Activated CD4-positive, alpha-beta T cell treated with anti-CD3 and anti-CD28 coated beads, Interleukin-2, amount 10 ng/mL, durations not matched to agents 24 days and 14 days (primary cell): ENCODE data around the gene POLR1D. TPM values are rescaled to one million over a fixed set of nuclear protein-coding genes. Genes with fewer than 3 reads are reported as not detected.

ENCODE experiments used
- DNase-seq: peaks from one replicate; pipeline ENCODE4 v3.0.0; 2022
- H3K27ac Mint-ChIP-seq: one replicate; pipeline ENCODE4 v1.8.0; 2022; ENCODE audit warnings: mild to moderate bottlenecking, mixed read lengths
- H3K27me3 Mint-ChIP-seq: one replicate; pipeline ENCODE4 v1.8.0; 2022; ENCODE audit warnings: mixed read lengths
- H3K36me3 Mint-ChIP-seq: one replicate; pipeline ENCODE4 v1.8.0; 2022; ENCODE audit warnings: low read depth, mild to moderate bottlenecking, mixed read lengths
- H3K4me1 Mint-ChIP-seq: one replicate; pipeline ENCODE4 v1.8.0; 2021; ENCODE audit warnings: mixed read lengths
- H3K4me3 Mint-ChIP-seq: one replicate; pipeline ENCODE4 v1.8.0; 2022; ENCODE audit warnings: mild to moderate bottlenecking, moderate library complexity, mixed read lengths
- H3K9me3 Mint-ChIP-seq: one replicate; pipeline ENCODE4 v1.8.0; 2021; ENCODE audit warnings: mixed read lengths
- intact Hi-C: fragments of 100-400 bp; cut with micrococcal nuclease; formaldehyde crosslinking; loops from one replicate; pipeline ENCODE4 v1.15.1; 2023
- total RNA-seq: library from RNA; stranded (reverse); gene quantifications from 2 replicates; pipeline ENCODE4 v1.2.3, GENCODE V29; 2022

Gene POLR1D
- total RNA-seq = 134 and 140 TPM in 2 replicates

GRCh38 chr13:27621366-27622101 is at the start of gene POLR1D:
Gene POLR1D, plus strand, starts transcription at chr13:27621892. Its CDS starts 92 bp downstream, at chr13:27621984.
- H3K4me3 Mint-ChIP-seq = peak within 1 kb of the TSS; percentile 98

GRCh38 chr13:27572234-27572901 is 49.3 kb upstream of the POLR1D start:
- H3K9me3 Mint-ChIP-seq = no peaks in the 10 kb centered on the region
- peaks cover 13% of the 10 kb centered on the region for H3K4me1 Mint-ChIP-seq
- DNase-seq = no peak
- intact Hi-C loops = no loop called here
- no peaks in the 10 kb centered on the region for H3K27me3 Mint-ChIP-seq
- peaks cover 12% of the 10 kb centered on the region for H3K36me3 Mint-ChIP-seq
- no peak overlapping the region for H3K4me3 Mint-ChIP-seq
- no peak overlapping the region for H3K27ac Mint-ChIP-seq

More at GRCh38 chr13:27621366-27622101, at the start of gene POLR1D:
- peaks cover 38% of the 10 kb centered on the region for H3K36me3 Mint-ChIP-seq
- peak within 1 kb of the TSS; percentile 98 for H3K27ac Mint-ChIP-seq
- DNase-seq = peak; percentile 94
- H3K4me1 Mint-ChIP-seq = peaks cover 48% of the 10 kb centered on the region
- no peaks in the 10 kb centered on the region for H3K27me3 Mint-ChIP-seq
- H3K9me3 Mint-ChIP-seq = peaks cover 3% of the 10 kb centered on the region
- intact Hi-C loops = loop anchor here (1.0 to 10.0 kb wide), 5 partner anchors 171 to 1037 kb away; partner anchors contain the start of genes MTIF3, PAN3, POMP and USP12

- Mint-ChIP-seq H3K9me3 (no peaks in the 10 kb centered on the region), H3K4me3 (no peak overlapping the region), H3K4me1 (peaks cover 13% of the 10 kb centered on the region), H3K27ac (no peak overlapping the region), H3K36me3 (peaks cover 12% of the 10 kb centered on the region), H3K27me3 (no peaks in the 10 kb centered on the region)
- no peak for DNase-seq
- intact Hi-C loops = no loop called here
Observed at GRCh38 chr13:27573265-27573664, 48.4 kb upstream of the POLR1D start.

GRCh38 chr13:27574661-27575060 is 47.0 kb upstream of the POLR1D start:
- H3K4me1 Mint-ChIP-seq = peaks cover 13% of the 10 kb centered on the region
- intact Hi-C loops = no loop called here
- H3K36me3 Mint-ChIP-seq = peaks cover 7% of the 10 kb centered on the region
- no peak for DNase-seq
- H3K27ac Mint-ChIP-seq = no peak overlapping the region
- no peak overlapping the region for H3K4me3 Mint-ChIP-seq
- no peaks in the 10 kb centered on the region for H3K27me3 Mint-ChIP-seq
- H3K9me3 Mint-ChIP-seq = no peaks in the 10 kb centered on the region

GRCh38 chr13:27578121-27579030 is 43.3 kb upstream of the POLR1D start:
- Mint-ChIP-seq H3K36me3 (peaks cover 13% of the 10 kb centered on the region), H3K4me1 (peaks cover 5% of the 10 kb centered on the region), H3K27me3 (no peaks in the 10 kb centered on the region), H3K9me3 (no peaks in the 10 kb centered on the region), H3K27ac (no peak overlapping the region), H3K4me3 (no peak overlapping the region)
- intact Hi-C loops = no loop called here
- DNase-seq = no peak

- H3K9me3 Mint-ChIP-seq = no peaks in the 10 kb centered on the region
- DNase-seq = peak; percentile 57
- no peak overlapping the region for H3K27ac Mint-ChIP-seq
- no peaks in the 10 kb centered on the region for H3K27me3 Mint-ChIP-seq
- peak overlapping the region; percentile 9 for H3K4me3 Mint-ChIP-seq
- intact Hi-C loops = no loop called here
- H3K4me1 Mint-ChIP-seq = peaks cover 17% of the 10 kb centered on the region
- H3K36me3 Mint-ChIP-seq = peaks cover 7% of the 10 kb centered on the region
Observed at GRCh38 chr13:27583645-27584044, 38.0 kb upstream of the POLR1D start.

- no peak for DNase-seq
- Mint-ChIP-seq H3K27ac (no peak overlapping the region), H3K36me3 (peaks cover 1% of the 10 kb centered on the region), H3K4me3 (no peak overlapping the region), H3K27me3 (no peaks in the 10 kb centered on the region), H3K9me3 (no peaks in the 10 kb centered on the region), H3K4me1 (peaks cover 17% of the 10 kb centered on the region)
- intact Hi-C loops = no loop called here
Observed at GRCh38 chr13:27587095-27587746, 34.5 kb upstream of the POLR1D start.

GRCh38 chr13:27588405-27588804 is 33.3 kb upstream of the POLR1D start:
- Mint-ChIP-seq H3K4me3 (no peak overlapping the region), H3K9me3 (no peaks in the 10 kb centered on the region), H3K27ac (no peak overlapping the region), H3K36me3 (peaks cover 1% of the 10 kb centered on the region), H3K27me3 (no peaks in the 10 kb centered on the region), H3K4me1 (peaks cover 16% of the 10 kb centered on the region)
- intact Hi-C loops = no loop called here
- DNase-seq = no peak

- H3K9me3 Mint-ChIP-seq = no peaks in the 10 kb centered on the region
- intact Hi-C loops = no loop called here
- H3K4me1 Mint-ChIP-seq = no peaks in the 10 kb centered on the region
- no peak for DNase-seq
- H3K27ac Mint-ChIP-seq = no peak overlapping the region
- no peak overlapping the region for H3K4me3 Mint-ChIP-seq
- H3K27me3 Mint-ChIP-seq = no peaks in the 10 kb centered on the region
- no peaks in the 10 kb centered on the region for H3K36me3 Mint-ChIP-seq
Observed at GRCh38 chr13:27592865-27593264, 28.8 kb upstream of the POLR1D start.

GRCh38 chr13:27593267-27593666 is 28.4 kb upstream of the POLR1D start:
- Mint-ChIP-seq H3K36me3 (no peaks in the 10 kb centered on the region), H3K4me3 (no peak overlapping the region), H3K4me1 (no peaks in the 10 kb centered on the region), H3K9me3 (no peaks in the 10 kb centered on the region), H3K27me3 (no peaks in the 10 kb centered on the region), H3K27ac (no peak overlapping the region)
- intact Hi-C loops = no loop called here
- no peak for DNase-seq

GRCh38 chr13:27595055-27595811 is 26.5 kb upstream of the POLR1D start:
- Mint-ChIP-seq H3K27me3 (no peaks in the 10 kb centered on the region), H3K4me3 (no peak overlapping the region), H3K27ac (no peak overlapping the region), H3K36me3 (no peaks in the 10 kb centered on the region), H3K4me1 (no peaks in the 10 kb centered on the region), H3K9me3 (no peaks in the 10 kb centered on the region)
- no peak for DNase-seq
- intact Hi-C loops = no loop called here

- Mint-ChIP-seq H3K4me3 (no peak overlapping the region), H3K27me3 (no peaks in the 10 kb centered on the region), H3K36me3 (no peaks in the 10 kb centered on the region), H3K27ac (no peak overlapping the region), H3K9me3 (no peaks in the 10 kb centered on the region), H3K4me1 (no peaks in the 10 kb centered on the region)
- DNase-seq = no peak
- intact Hi-C loops = no loop called here
Observed at GRCh38 chr13:27599096-27599495, 22.6 kb upstream of the POLR1D start.
